HFFc6 (cell line): ENCODE measurements around the gene GRAP2. TPM values are rescaled to one million over a fixed set of nuclear protein-coding genes. Genes with fewer than 3 reads are reported as not detected.

Experiments
- DNase-seq: peaks from one replicate; pipeline ENCODE4 v3.0.0-alpha.2; 2018
- H3K27ac Mint-ChIP-seq: 2 replicates; pipeline ENCODE4 v1.8.0; 2020; ENCODE audit warnings: mild to moderate bottlenecking, mixed read lengths
- H3K27me3 Mint-ChIP-seq: 2 replicates; pipeline ENCODE4 v1.8.0; 2021; ENCODE audit warnings: mild to moderate bottlenecking, moderate library complexity, mixed read lengths; ENCODE audit not compliant: insufficient read depth
- H3K36me3 Mint-ChIP-seq: 2 replicates; pipeline ENCODE4 v1.8.0; 2021; ENCODE audit warnings: low read depth, mixed read lengths
- H3K4me1 Mint-ChIP-seq: 2 replicates; pipeline ENCODE4 v1.8.0; 2020; ENCODE audit warnings: low read depth, mixed read lengths
- H3K4me3 Mint-ChIP-seq: 2 replicates; pipeline ENCODE4 v1.8.0; 2020; ENCODE audit warnings: mild to moderate bottlenecking, moderate library complexity, mixed read lengths
- H3K9me3 Mint-ChIP-seq: 2 replicates; pipeline ENCODE4 v1.8.0; 2020; ENCODE audit warnings: mild to moderate bottlenecking, mixed read lengths
- total RNA-seq, 6 experiments: library from RNA; stranded (reverse); fragmentation: NEBNext Ultra II Directional; extraction: Animal tissue kit (Norgen Biotek cat#: 25700); gene quantifications; 2 replicates in 1 of 6; 3 replicates in 5 of 6; pipeline ENCODE4 v1.2.3, GENCODE V29; 2021
- TF ChIP-seq, protein P1 (sequence below): fragments of 200-600 bp; sonication (generic); IDR thresholded peaks from 2 replicates; pipeline ENCODE4 v1.5.0; 2021; ENCODE audit warnings: antibody characterized with exemption, mild to moderate bottlenecking

The GRAP2 gene
- total RNA-seq, 6 experiments from 2014 or later, result not detected

- TF ChIP-seq, protein P1, sequence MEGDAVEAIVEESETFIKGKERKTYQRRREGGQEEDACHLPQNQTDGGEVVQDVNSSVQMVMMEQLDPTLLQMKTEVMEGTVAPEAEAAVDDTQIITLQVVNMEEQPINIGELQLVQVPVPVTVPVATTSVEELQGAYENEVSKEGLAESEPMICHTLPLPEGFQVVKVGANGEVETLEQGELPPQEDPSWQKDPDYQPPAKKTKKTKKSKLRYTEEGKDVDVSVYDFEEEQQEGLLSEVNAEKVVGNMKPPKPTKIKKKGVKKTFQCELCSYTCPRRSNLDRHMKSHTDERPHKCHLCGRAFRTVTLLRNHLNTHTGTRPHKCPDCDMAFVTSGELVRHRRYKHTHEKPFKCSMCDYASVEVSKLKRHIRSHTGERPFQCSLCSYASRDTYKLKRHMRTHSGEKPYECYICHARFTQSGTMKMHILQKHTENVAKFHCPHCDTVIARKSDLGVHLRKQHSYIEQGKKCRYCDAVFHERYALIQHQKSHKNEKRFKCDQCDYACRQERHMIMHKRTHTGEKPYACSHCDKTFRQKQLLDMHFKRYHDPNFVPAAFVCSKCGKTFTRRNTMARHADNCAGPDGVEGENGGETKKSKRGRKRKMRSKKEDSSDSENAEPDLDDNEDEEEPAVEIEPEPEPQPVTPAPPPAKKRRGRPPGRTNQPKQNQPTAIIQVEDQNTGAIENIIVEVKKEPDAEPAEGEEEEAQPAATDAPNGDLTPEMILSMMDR, result no peak
- DNase-seq, result no peak
- peaks cover 38% of the 10 kb centered on the region for H3K27me3 Mint-ChIP-seq
- H3K27ac Mint-ChIP-seq, result no peak overlapping the region
- H3K9me3 Mint-ChIP-seq, result no peaks in the 10 kb centered on the region
- H3K4me1 Mint-ChIP-seq, result no peaks in the 10 kb centered on the region
- H3K36me3 Mint-ChIP-seq, result no peaks in the 10 kb centered on the region
- no peak overlapping the region for H3K4me3 Mint-ChIP-seq
Measured at GRCh38 chr22:39920134-39920743, 19.4 kb downstream of the GRAP2 start.

GRCh38 chr22:39923696-39924095, 22.8 kb downstream of the GRAP2 start:
- Mint-ChIP-seq H3K27me3 (peaks cover 49% of the 10 kb centered on the region), H3K4me1 (no peaks in the 10 kb centered on the region), H3K9me3 (no peaks in the 10 kb centered on the region), H3K4me3 (no peak overlapping the region), H3K27ac (no peak overlapping the region), H3K36me3 (no peaks in the 10 kb centered on the region)
- TF ChIP-seq, protein P1, result no peak
- no peak for DNase-seq

DNA sequence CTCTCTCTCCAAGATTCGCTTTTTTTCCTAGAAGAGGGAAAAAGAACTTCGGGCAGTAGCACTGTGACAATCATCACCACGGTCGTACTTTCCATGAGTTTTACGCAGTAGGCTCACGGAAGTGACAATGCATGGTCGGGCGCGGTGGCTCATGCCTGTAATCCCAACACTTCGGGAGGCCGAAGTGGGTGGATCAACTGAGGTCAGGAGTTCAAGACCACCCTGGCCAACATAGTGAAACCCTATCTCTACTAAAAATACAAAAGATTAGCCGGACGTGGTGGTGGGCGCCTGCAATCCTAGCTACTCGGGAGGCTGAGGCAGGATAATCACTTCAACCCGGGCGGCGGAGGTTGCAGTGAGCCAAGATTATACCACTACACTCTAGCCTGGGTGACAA, 23.4 kb downstream of the GRAP2 start:
- H3K27ac Mint-ChIP-seq, result no peak overlapping the region
- no peaks in the 10 kb centered on the region for H3K9me3 Mint-ChIP-seq
- DNase-seq, result no peak
- H3K27me3 Mint-ChIP-seq, result peaks cover 49% of the 10 kb centered on the region
- no peak overlapping the region for H3K4me3 Mint-ChIP-seq
- H3K36me3 Mint-ChIP-seq, result no peaks in the 10 kb centered on the region
- TF ChIP-seq, protein P1, result no peak
- no peaks in the 10 kb centered on the region for H3K4me1 Mint-ChIP-seq

DNA sequence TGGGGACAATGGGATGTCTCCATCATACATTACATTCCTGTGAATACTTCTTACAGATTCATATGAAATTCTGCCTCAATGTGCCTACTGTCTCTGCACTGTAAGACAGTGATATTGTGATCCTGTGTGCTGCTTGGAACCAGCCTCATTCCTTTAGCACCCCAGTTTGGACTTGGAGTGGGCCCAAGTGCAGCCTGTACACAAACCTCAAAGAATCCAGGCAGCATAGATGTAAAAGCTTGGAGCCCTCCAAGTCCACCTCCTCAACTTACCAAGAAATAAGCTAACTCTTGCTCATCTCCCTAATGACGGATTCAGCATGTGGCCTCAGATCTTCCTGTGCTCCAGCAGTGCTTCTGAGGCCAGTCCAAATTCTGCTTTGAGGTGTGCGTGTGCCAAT, 24.4 kb downstream of the GRAP2 start:
- Mint-ChIP-seq H3K9me3 (no peaks in the 10 kb centered on the region), H3K4me3 (no peak overlapping the region), H3K4me1 (no peaks in the 10 kb centered on the region), H3K27ac (no peak overlapping the region), H3K27me3 (peaks cover 48% of the 10 kb centered on the region), H3K36me3 (no peaks in the 10 kb centered on the region)
- no peak for DNase-seq
- TF ChIP-seq, protein P1, result no peak

GRCh38 chr22:39925909-39926679, 25.2 kb downstream of the GRAP2 start:
- Mint-ChIP-seq H3K9me3 (no peaks in the 10 kb centered on the region), H3K27me3 (peaks cover 46% of the 10 kb centered on the region), H3K4me1 (no peaks in the 10 kb centered on the region), H3K27ac (no peak overlapping the region), H3K36me3 (no peaks in the 10 kb centered on the region), H3K4me3 (no peak overlapping the region)
- TF ChIP-seq, protein P1, result no peak
- DNase-seq, result no peak
